ENCODE measurements around the gene GTF3A.

- TF ChIP-seq, protein P1, sequence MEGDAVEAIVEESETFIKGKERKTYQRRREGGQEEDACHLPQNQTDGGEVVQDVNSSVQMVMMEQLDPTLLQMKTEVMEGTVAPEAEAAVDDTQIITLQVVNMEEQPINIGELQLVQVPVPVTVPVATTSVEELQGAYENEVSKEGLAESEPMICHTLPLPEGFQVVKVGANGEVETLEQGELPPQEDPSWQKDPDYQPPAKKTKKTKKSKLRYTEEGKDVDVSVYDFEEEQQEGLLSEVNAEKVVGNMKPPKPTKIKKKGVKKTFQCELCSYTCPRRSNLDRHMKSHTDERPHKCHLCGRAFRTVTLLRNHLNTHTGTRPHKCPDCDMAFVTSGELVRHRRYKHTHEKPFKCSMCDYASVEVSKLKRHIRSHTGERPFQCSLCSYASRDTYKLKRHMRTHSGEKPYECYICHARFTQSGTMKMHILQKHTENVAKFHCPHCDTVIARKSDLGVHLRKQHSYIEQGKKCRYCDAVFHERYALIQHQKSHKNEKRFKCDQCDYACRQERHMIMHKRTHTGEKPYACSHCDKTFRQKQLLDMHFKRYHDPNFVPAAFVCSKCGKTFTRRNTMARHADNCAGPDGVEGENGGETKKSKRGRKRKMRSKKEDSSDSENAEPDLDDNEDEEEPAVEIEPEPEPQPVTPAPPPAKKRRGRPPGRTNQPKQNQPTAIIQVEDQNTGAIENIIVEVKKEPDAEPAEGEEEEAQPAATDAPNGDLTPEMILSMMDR (IDR thresholded peaks at IDR 0.05; ENCODE audit: low read length) = no peak
- no peak for TF ChIP-seq EZH2 (optimal IDR thresholded peaks at IDR 0.05; ENCODE audit: low read depth, low read length)
Measured at GRCh38 chr13:27383104-27383921, 41.1 kb upstream of the GTF3A start.
